Breast epithelium (tissue), 4 donors: ENCODE measurements around the gene PLEKHA8. TPM values are rescaled to one million over a fixed set of nuclear protein-coding genes. Genes with fewer than 3 reads are reported as not detected.

Source experiments
- DNase-seq, 2 donors: peaks; one replicate each; pipeline ENCODE4 v3.0.0-alpha.2; 2019; ENCODE audit warnings: low spot score in 2 of 2
- H3K27ac ChIP-seq, 2 donors: fragments of 200-600 bp; sonication (generic) in 1 of 2; one replicate each; pipeline ENCODE4 v1.5.1; 2016 to 2019; ENCODE audit warnings: mild to moderate bottlenecking in 1 of 2
- H3K27me3 ChIP-seq, 2 donors: fragments of 200-600 bp; sonication (generic) in 1 of 2; one replicate each; pipeline versions ENCODE4 v1.5.1 to v1.6.0; 2017 to 2019; ENCODE audit warnings: control low read depth in 1 of 2, mild to moderate bottlenecking in 1 of 2
- H3K36me3 ChIP-seq: fragments of 200-600 bp; one replicate; pipeline ENCODE4 v1.5.1; 2019
- H3K4me1 ChIP-seq, 2 donors: fragments of 200-600 bp; sonication (generic); one replicate each; pipeline ENCODE4 v1.5.1; 2016 to 2019; ENCODE audit warnings: control low read depth in 1 of 2
- H3K4me3 ChIP-seq, 3 donors: fragments of 200-600 bp; sonication (generic); 1 replicate in 2 of 3; 2 replicates in 1 of 3; pipeline ENCODE4 v1.5.1; 2016 to 2019; ENCODE audit warnings: mild to moderate bottlenecking in 3 of 3, moderate library complexity in 2 of 3
- H3K9me3 ChIP-seq, 2 donors: fragments of 200-600 bp; sonication (generic) in 1 of 2; one replicate each; pipeline ENCODE4 v1.5.1; 2016 to 2019; ENCODE audit warnings: control low read depth in 1 of 2
- POLR2A ChIP-seq: fragments of 450-650 bp; IDR thresholded peaks from one replicate; pipeline ENCODE4 v1.6.1; 2016; ENCODE audit warnings: antibody characterized with exemption, mild to moderate bottlenecking, moderate library complexity
- POLR2AphosphoS5 ChIP-seq, 3 donors: sonication (generic); formaldehyde crosslinking; IDR thresholded peaks; one replicate each; pipeline ENCODE4 v1.6.1; 2017; ENCODE audit warnings: antibody characterized with exemption in 3 of 3
- intact Hi-C: fragments of 100-400 bp; cut with DNase I; formaldehyde crosslinking; loops from one replicate; pipeline ENCODE4 v1.15.1; 2023; ENCODE audit warnings: low total_unique reads
- total RNA-seq, 3 donors: library from RNA; depleted of rRNA; stranded (reverse); fragments of >200 nt; gene quantifications; one replicate each; pipeline ENCODE4 v1.1.0, GENCODE V29; 2016
- TF ChIP-seq, protein P1 (sequence below), 3 donors: fragments of 450-650 bp; IDR thresholded peaks; one replicate each; pipeline ENCODE4 v1.5.1; 2016 to 2017; ENCODE audit warnings: antibody characterized with exemption in 3 of 3, mild to moderate bottlenecking in 3 of 3, moderate library complexity in 3 of 3

The PLEKHA8 gene
- total RNA-seq, 3 donors from 2014 or later: 7.5 to 15.1 (median 14.0) TPM

DNA sequence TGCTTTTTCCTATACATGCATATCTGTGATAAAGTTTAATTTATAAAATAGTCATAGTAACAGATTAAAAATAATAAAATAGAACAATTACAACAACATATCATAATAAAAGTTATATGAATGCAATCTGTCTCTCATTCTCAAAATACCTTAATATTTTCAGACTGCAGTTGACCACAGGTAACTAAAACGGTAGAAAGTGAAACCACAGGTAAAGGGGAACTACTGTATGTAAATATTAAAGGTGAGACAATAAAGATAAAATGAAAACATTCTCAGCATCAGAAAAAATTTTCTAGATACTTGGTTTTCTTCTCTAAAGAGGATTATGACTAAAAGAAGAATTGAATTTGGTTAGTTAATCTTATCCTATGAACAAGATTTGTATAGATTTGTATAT is 7.7 kb upstream of the PLEKHA8 start:
- Histone ChIP-seq H3K27ac (no peak overlapping the region), H3K9me3 (no peaks in the 10 kb centered on the region), H3K4me1 (peaks cover 0 to 7% of the 10 kb centered on the region in 2 donors), H3K27me3 (no peaks in the 10 kb centered on the region), H3K36me3 (no peaks in the 10 kb centered on the region), H3K4me3 (no peak overlapping the region)
- no peak for TF ChIP-seq POLR2AphosphoS5 (IDR thresholded peaks at IDR 0.05)
- no peak for TF ChIP-seq POLR2A
- TF ChIP-seq, protein P1, sequence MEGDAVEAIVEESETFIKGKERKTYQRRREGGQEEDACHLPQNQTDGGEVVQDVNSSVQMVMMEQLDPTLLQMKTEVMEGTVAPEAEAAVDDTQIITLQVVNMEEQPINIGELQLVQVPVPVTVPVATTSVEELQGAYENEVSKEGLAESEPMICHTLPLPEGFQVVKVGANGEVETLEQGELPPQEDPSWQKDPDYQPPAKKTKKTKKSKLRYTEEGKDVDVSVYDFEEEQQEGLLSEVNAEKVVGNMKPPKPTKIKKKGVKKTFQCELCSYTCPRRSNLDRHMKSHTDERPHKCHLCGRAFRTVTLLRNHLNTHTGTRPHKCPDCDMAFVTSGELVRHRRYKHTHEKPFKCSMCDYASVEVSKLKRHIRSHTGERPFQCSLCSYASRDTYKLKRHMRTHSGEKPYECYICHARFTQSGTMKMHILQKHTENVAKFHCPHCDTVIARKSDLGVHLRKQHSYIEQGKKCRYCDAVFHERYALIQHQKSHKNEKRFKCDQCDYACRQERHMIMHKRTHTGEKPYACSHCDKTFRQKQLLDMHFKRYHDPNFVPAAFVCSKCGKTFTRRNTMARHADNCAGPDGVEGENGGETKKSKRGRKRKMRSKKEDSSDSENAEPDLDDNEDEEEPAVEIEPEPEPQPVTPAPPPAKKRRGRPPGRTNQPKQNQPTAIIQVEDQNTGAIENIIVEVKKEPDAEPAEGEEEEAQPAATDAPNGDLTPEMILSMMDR (IDR thresholded peaks at IDR 0.05): no peak
- DNase-seq: no peak
- intact Hi-C loops: no loop called here

DNA sequence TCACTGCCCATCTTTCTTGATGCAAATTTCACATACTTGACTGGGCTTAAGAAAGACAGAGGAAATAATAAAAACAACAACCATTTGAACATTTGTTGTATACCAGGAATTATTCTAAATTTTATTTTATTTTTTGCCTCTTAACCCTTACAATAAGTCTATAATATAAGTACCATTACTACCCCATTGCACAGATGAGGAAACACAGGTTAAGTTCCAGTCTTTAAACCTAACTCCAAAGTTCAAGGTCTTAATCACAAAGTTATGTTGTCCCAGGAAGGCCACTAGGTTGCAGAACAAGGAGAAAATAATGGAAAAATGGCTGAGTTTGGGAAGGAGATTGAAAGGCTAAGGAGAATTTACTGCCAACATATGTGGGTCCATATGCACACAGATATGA is 5.2 kb upstream of the PLEKHA8 start:
- Histone ChIP-seq H3K36me3 (no peaks in the 10 kb centered on the region), H3K9me3 (no peaks in the 10 kb centered on the region), H3K4me3 (no peak overlapping the region), H3K4me1 (peaks cover 0 to 9% of the 10 kb centered on the region in 2 donors), H3K27me3 (no peaks in the 10 kb centered on the region), H3K27ac (no peak overlapping the region)
- no peak for DNase-seq
- intact Hi-C loops: no loop called here
- TF ChIP-seq POLR2AphosphoS5 (IDR thresholded peaks at IDR 0.05) (no peak), POLR2A (no peak)
- TF ChIP-seq, protein P1 (IDR thresholded peaks at IDR 0.05): no peak

DNA sequence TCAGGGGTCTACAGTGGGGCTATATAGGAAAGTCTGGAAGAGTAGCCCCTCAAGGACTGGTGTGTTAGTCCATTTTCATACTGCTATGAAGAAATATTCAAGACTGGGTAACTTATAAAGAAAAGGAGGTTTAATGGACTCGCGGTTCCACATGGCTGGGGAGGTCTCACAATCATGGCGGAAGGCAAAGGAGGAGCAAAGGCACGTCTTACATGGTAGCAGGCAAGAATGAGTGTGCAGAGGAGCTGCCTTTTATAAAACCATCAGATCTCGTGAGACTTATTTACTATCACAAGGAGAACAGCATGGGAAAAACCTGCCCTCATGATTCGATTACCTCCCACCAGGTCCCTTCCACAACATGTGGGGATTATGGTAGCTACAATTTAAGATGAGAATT is 4.7 kb upstream of the PLEKHA8 start:
- H3K27me3 ChIP-seq: no peaks in the 10 kb centered on the region
- intact Hi-C loops: no loop called here
- no peak overlapping the region for H3K4me3 ChIP-seq
- no peaks in the 10 kb centered on the region for H3K36me3 ChIP-seq
- peaks cover 0 to 9% of the 10 kb centered on the region in 2 donors for H3K4me1 ChIP-seq
- DNase-seq: no peak
- no peak overlapping the region for H3K27ac ChIP-seq
- H3K9me3 ChIP-seq: no peaks in the 10 kb centered on the region
- TF ChIP-seq, protein P1 (IDR thresholded peaks at IDR 0.05): no peak
- TF ChIP-seq POLR2AphosphoS5 (IDR thresholded peaks at IDR 0.05) (no peak), POLR2A (no peak)

DNA sequence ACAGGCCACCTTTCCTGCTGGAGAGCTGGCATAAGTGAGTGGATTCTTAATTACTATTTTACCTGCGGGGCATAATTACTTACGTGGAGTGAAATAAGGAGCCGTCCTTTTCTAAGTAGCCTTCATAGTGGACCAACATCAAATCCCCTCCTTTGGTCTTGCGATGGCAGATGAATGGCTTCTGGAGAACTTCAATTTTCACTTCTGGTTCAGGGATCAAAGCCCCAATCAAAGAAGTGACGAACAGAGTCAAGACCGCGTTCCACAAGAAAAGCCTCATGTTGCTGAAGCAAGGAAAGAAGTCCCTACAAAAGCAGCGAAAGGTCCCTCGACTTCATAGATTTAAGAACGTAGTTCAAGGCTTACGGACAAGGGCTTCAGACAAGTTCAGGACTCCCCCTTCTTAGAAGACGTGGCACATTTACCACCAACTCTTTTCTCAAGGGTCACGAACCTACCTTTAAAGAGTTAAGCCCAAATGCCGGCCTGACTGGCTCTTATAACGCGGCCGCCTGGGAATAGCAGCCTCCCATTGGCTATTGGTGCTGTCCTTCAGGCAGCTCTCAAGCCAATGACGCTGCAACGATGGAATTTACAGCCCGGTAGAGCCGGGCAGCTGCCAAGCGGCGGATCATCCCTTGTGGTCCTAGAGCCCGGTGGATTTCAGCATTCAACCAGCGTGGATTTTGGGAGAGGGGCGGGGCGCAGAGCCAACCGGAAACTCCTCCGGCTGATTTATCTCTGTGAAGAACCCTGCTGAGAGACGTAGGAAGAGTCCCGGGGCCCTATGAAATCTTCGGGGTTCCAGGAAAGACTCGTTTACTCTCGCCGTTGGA is 1.8 kb upstream of the PLEKHA8 start, which contains the start of gene FKBP14:
FKBP14 (minus strand) TSS at position 474 of the 836 bp plus-strand sequence; CDS start at position 280, 194 bp downstream.
- peaks cover 0 to 15% of the 10 kb centered on the region in 2 donors for H3K4me1 ChIP-seq
- no peaks in the 10 kb centered on the region for H3K9me3 ChIP-seq

DNA sequence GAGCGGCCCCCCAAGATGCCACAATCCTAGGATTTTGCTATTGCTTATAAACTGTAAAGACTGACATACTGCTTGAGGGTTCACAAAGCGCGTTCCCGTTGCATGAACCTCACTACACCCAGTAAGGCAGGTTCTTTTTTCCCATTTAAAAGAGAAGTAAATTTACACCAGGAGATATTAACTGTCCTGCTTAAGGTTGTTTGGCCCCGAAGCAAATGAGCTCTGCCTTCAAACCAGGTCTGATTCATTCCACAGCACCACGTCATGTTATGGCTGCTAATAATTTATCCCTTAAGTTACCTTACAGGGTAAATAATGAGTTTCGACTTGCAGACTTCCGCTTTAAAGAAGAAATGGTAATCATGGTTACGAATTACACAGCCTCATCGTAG is 1.2 kb upstream of the PLEKHA8 start:
- Histone ChIP-seq H3K4me3 (peak overlapping the region; percentile 79 to 96 (median 87)), H3K27me3 (no peaks in the 10 kb centered on the region), H3K9me3 (no peaks in the 10 kb centered on the region), H3K36me3 (no peaks in the 10 kb centered on the region), H3K4me1 (peaks cover 0 to 15% of the 10 kb centered on the region in 2 donors), H3K27ac (peak overlapping the region; percentile 61 to 92)
- intact Hi-C loops: no loop called here
- TF ChIP-seq POLR2AphosphoS5 (IDR thresholded peaks at IDR 0.05): no peak
- TF ChIP-seq, protein P1 (IDR thresholded peaks at IDR 0.05): no peak
- no peak for TF ChIP-seq POLR2A
- peak in 1 of 2 donors; percentile 20 for DNase-seq

More for the DNA sequence above, 1.8 kb upstream of the PLEKHA8 start, which contains the start of gene FKBP14:
- intact Hi-C loops: no loop called here
- DNase-seq: peak; percentile 94 to 97
- peak within 1 kb of the TSS; percentile 92 to 96 for H3K27ac ChIP-seq
- H3K36me3 ChIP-seq: no peaks in the 10 kb centered on the region
- H3K27me3 ChIP-seq: no peaks in the 10 kb centered on the region
- peak within 1 kb of the TSS; percentile 79 to 96 (median 87) for H3K4me3 ChIP-seq
- TF ChIP-seq POLR2A (no peak), POLR2AphosphoS5 (IDR thresholded peaks at IDR 0.05) (peak; percentile 57 to 60 (median 60))
